NCI-H2196 treated with DMSO at 0.1 percent for 48 hours (cell line): ENCODE measurements around the gene GTPBP8.
"Not testable (repeated sequence)": the region's sequence is repeated elsewhere in the genome, so short reads cannot be mapped to it uniquely, and the experiment has no call there.

Experiments
- DNase-seq: peaks from one replicate; lab custom pipeline; 2025; ENCODE audit not compliant: unreplicated experiment; lab: John Stamatoyannopoulos, UW

Gene GTPBP8

GRCh38 chr3:112995800-112996199 is 5.0 kb downstream of the GTPBP8 start:
- no peak for DNase-seq

- no peak for DNase-seq
Measured at GRCh38 chr3:113000691-113001090, 9.9 kb downstream of the GTPBP8 start.

GRCh38 chr3:113002037-113002436 is 11.3 kb downstream of the GTPBP8 start:
- DNase-seq: no peak

GRCh38 chr3:113002679-113003078 is 11.9 kb downstream of the GTPBP8 start:
- DNase-seq: no peak

GRCh38 chr3:113005611-113006010 is 14.8 kb downstream of the GTPBP8 start:
- DNase-seq: no peak

- no peak for DNase-seq
Measured at GRCh38 chr3:113006359-113007056, 15.7 kb downstream of the GTPBP8 start.

GRCh38 chr3:113008117-113008516 is 17.3 kb downstream of the GTPBP8 start:
- no peak for DNase-seq

- DNase-seq: no peak
Measured at GRCh38 chr3:113013593-113013992, 22.8 kb downstream of the GTPBP8 start.

- DNase-seq: no peak
Measured at GRCh38 chr3:113018536-113019181, 27.9 kb downstream of the GTPBP8 start.

GRCh38 chr3:113019182-113020137 is 28.7 kb downstream of the GTPBP8 start:
- peak; percentile 95 for DNase-seq

GRCh38 chr3:113021471-113021870 is 30.7 kb downstream of the GTPBP8 start:
- no peak for DNase-seq

GRCh38 chr3:113034011-113034410 is 43.2 kb downstream of the GTPBP8 start:
- DNase-seq: no peak

- DNase-seq: peak; percentile 60
Measured at GRCh38 chr3:113035387-113035982, 44.7 kb downstream of the GTPBP8 start.

- no peak for DNase-seq
Measured at GRCh38 chr3:113038328-113038727, 47.5 kb downstream of the GTPBP8 start.

- DNase-seq: no peak
Measured at GRCh38 chr3:113039546-113039945, 48.8 kb downstream of the GTPBP8 start.

GRCh38 chr3:113040231-113040630 is 49.4 kb downstream of the GTPBP8 start:
- DNase-seq: no peak

- DNase-seq: no peak
Measured at GRCh38 chr3:113043686-113044085, 52.9 kb downstream of the GTPBP8 start.

GRCh38 chr3:113046186-113046965 is 55.6 kb downstream of the GTPBP8 start:
- not testable (repeated sequence) for DNase-seq

GRCh38 chr3:113051302-113051711 is 60.5 kb downstream of the GTPBP8 start:
- DNase-seq: peak; percentile 57
